Mesenchymal stem cell (in vitro differentiated cells and primary cell): Measurements from ENCODE around the gene RERE.

Experiments used
- DNase-seq: peaks from one replicate; pipeline ENCODE4 v3.0.0-alpha.2; 2013
- H2AFZ ChIP-seq: one replicate; pipeline ENCODE4 v1.6.1; 2013; ENCODE audit warnings: low read depth, mild to moderate bottlenecking, control low read depth, inconsistent platforms, low read length, moderate library complexity
- H2AK5ac ChIP-seq: 2 replicates; pipeline ENCODE4 v1.6.1; 2013; ENCODE audit warnings: low read length, moderate library complexity, mild to moderate bottlenecking, inconsistent platforms; ENCODE audit not compliant: severe bottlenecking
- H2BK120ac ChIP-seq: one replicate; pipeline ENCODE4 v1.6.1; 2013; ENCODE audit warnings: low read depth, mild to moderate bottlenecking, inconsistent platforms, low read length, moderate library complexity
- H2BK12ac ChIP-seq, 2 experiments: one replicate each; pipeline ENCODE4 v1.6.1; 2013; ENCODE audit warnings: inconsistent platforms in 2 of 2, low read length in 2 of 2, mild to moderate bottlenecking in 2 of 2, moderate library complexity in 2 of 2, control low read depth in 1 of 2
- H2BK15ac ChIP-seq: one replicate; pipeline ENCODE4 v1.6.1; 2013; ENCODE audit warnings: mild to moderate bottlenecking, low read depth, inconsistent platforms; ENCODE audit not compliant: poor library complexity, severe bottlenecking
- H2BK5ac ChIP-seq: 2 replicates; pipeline ENCODE4 v1.6.1; 2013; ENCODE audit warnings: low read depth, mild to moderate bottlenecking, low read length, control low read depth, inconsistent platforms; ENCODE audit not compliant: poor library complexity, severe bottlenecking
- H3K14ac ChIP-seq, 2 experiments: one replicate each; pipeline ENCODE4 v1.6.1; 2013; ENCODE audit warnings: inconsistent platforms in 2 of 2, low read length in 2 of 2, control low read depth in 1 of 2, mild to moderate bottlenecking in 1 of 2, moderate library complexity in 1 of 2
- H3K18ac ChIP-seq, 2 experiments: one replicate each; pipeline ENCODE4 v1.6.1; 2013; ENCODE audit warnings: inconsistent platforms in 2 of 2, low read length in 2 of 2, control low read depth in 1 of 2, low read depth in 1 of 2, mild to moderate bottlenecking in 1 of 2
- H3K23ac ChIP-seq, 2 experiments: one replicate each; pipeline ENCODE4 v1.6.1; 2013; ENCODE audit warnings: inconsistent platforms in 2 of 2, low read length in 2 of 2, mild to moderate bottlenecking in 2 of 2, moderate library complexity in 2 of 2, control low read depth in 1 of 2
- H3K27ac ChIP-seq: 2 replicates; pipeline ENCODE4 v1.5.1; 2013; ENCODE audit warnings: mild to moderate bottlenecking, moderate library complexity, low read length, control low read depth, inconsistent platforms; ENCODE audit not compliant: poor library complexity, severe bottlenecking
- H3K27me3 ChIP-seq, 2 experiments: 2 replicates each; pipeline versions ENCODE4 v1.6.1 to v1.7.0; 2013; ENCODE audit warnings: low read length in 2 of 2, mild to moderate bottlenecking in 2 of 2, moderate library complexity in 2 of 2, control low read depth in 1 of 2, inconsistent platforms in 1 of 2; ENCODE audit not compliant: control insufficient read depth in 1 of 2, insufficient read depth in 1 of 2
- H3K36me3 ChIP-seq, 2 experiments: 2 replicates each; pipeline versions ENCODE4 v1.6.1 to v1.7.0; 2013; ENCODE audit warnings: low read length in 2 of 2, control low read depth in 1 of 2, inconsistent platforms in 1 of 2, low read depth in 1 of 2, mild to moderate bottlenecking in 1 of 2; ENCODE audit not compliant: insufficient read depth in 2 of 2, control insufficient read depth in 1 of 2
- H3K4ac ChIP-seq, 2 experiments: one replicate each; pipeline ENCODE4 v1.6.1; 2013; ENCODE audit warnings: inconsistent platforms in 2 of 2, low read length in 2 of 2, mild to moderate bottlenecking in 2 of 2, moderate library complexity in 2 of 2, control low read depth in 1 of 2, low read depth in 1 of 2
- H3K4me1 ChIP-seq: 2 replicates; pipeline ENCODE4 v1.6.1; 2013; ENCODE audit warnings: low read depth, low read length, control low read depth; ENCODE audit not compliant: control insufficient read depth, insufficient read depth
- H3K4me2 ChIP-seq: 2 replicates; pipeline ENCODE4 v1.6.1; 2013; ENCODE audit warnings: low read length, mild to moderate bottlenecking, inconsistent platforms; ENCODE audit not compliant: poor library complexity, severe bottlenecking
- H3K4me3 ChIP-seq, 2 experiments: 2 replicates each; pipeline versions ENCODE4 v1.5.1 to v1.7.0; 2013; ENCODE audit warnings: low read length in 2 of 2, mild to moderate bottlenecking in 2 of 2, control low read depth in 1 of 2, low read depth in 1 of 2; ENCODE audit not compliant: insufficient read depth in 1 of 2
- H3K79me1 ChIP-seq: replicated peaks from 2 replicates; pipeline ENCODE4 v1.6.1; 2013; ENCODE audit warnings: mild to moderate bottlenecking, control low read depth, low read length, inconsistent platforms; ENCODE audit not compliant: poor library complexity, severe bottlenecking
- H3K9ac ChIP-seq: 2 replicates; pipeline ENCODE4 v1.7.0; 2013; ENCODE audit warnings: mild to moderate bottlenecking, low read length, moderate library complexity
- H3K9me3 ChIP-seq: 2 replicates; pipeline ENCODE4 v1.7.0; 2013; ENCODE audit warnings: mild to moderate bottlenecking, low read length; ENCODE audit not compliant: control insufficient read depth
- H4K8ac ChIP-seq: one replicate; pipeline ENCODE4 v1.6.1; 2013; ENCODE audit warnings: inconsistent platforms, mild to moderate bottlenecking, low read length, moderate library complexity
- H4K91ac ChIP-seq: one replicate; pipeline ENCODE4 v1.6.1; 2013; ENCODE audit warnings: mild to moderate bottlenecking, low read length, inconsistent platforms
- WGBS: methylation state at CpG from one replicate; pipeline ENCODE4 v1.1.7; 2013; ENCODE audit warnings: mixed read lengths; 5-methylcytosine and 5-hydroxymethylcytosine counted together

The RERE gene

GRCh38 chr1:8690253-8690525 is 127.3 kb downstream of the RERE start:
- peaks cover 7% of the 10 kb centered on the region for H3K79me1 ChIP-seq
- no peak overlapping the region for H4K8ac ChIP-seq
- H3K4me2 ChIP-seq, result no peak overlapping the region
- H3K27ac ChIP-seq, result no peak overlapping the region
- no peak overlapping the region for H3K9ac ChIP-seq
- DNase-seq, result no peak
- H3K23ac ChIP-seq, result no peak overlapping the region
- H2AK5ac ChIP-seq, result no peak overlapping the region
- no peak overlapping the region for H3K4ac ChIP-seq
- WGBS, result 99% methylated on average over 4 of the region's 4 CpGs
- H3K14ac ChIP-seq, result no peak overlapping the region
- no peaks in the 10 kb centered on the region for H3K36me3 ChIP-seq
- no peak overlapping the region for H2BK5ac ChIP-seq
- H3K9me3 ChIP-seq, result no peaks in the 10 kb centered on the region
- no peak overlapping the region for H3K4me3 ChIP-seq
- no peaks in the 10 kb centered on the region for H3K27me3 ChIP-seq
- H2BK15ac ChIP-seq, result no peak overlapping the region
- no peak overlapping the region for H2AFZ ChIP-seq
- H2BK12ac ChIP-seq, result no peak overlapping the region
- no peak overlapping the region for H4K91ac ChIP-seq
- no peak overlapping the region for H2BK120ac ChIP-seq
- H3K18ac ChIP-seq, result no peak overlapping the region
- peaks cover 2% of the 10 kb centered on the region for H3K4me1 ChIP-seq

GRCh38 chr1:8689431-8690252 is 127.8 kb downstream of the RERE start:
- over 99% methylated on average over 5 of the region's 6 CpGs for WGBS
- no peak overlapping the region for H3K9ac ChIP-seq
- no peak for DNase-seq
- no peak overlapping the region for H4K91ac ChIP-seq
- H2BK120ac ChIP-seq, result no peak overlapping the region
- no peak overlapping the region for H2AFZ ChIP-seq
- no peaks in the 10 kb centered on the region for H3K36me3 ChIP-seq
- H2BK5ac ChIP-seq, result no peak overlapping the region
- H3K27me3 ChIP-seq, result no peaks in the 10 kb centered on the region
- peaks cover 10% of the 10 kb centered on the region for H3K79me1 ChIP-seq
- H2AK5ac ChIP-seq, result no peak overlapping the region
- no peak overlapping the region for H3K4me2 ChIP-seq
- H3K23ac ChIP-seq, result no peak overlapping the region
- no peak overlapping the region for H3K18ac ChIP-seq
- H3K14ac ChIP-seq, result no peak overlapping the region
- H3K4ac ChIP-seq, result no peak overlapping the region
- H3K9me3 ChIP-seq, result no peaks in the 10 kb centered on the region
- no peak overlapping the region for H3K4me3 ChIP-seq
- no peak overlapping the region for H2BK12ac ChIP-seq
- H3K27ac ChIP-seq, result no peak overlapping the region
- H4K8ac ChIP-seq, result no peak overlapping the region
- H2BK15ac ChIP-seq, result no peak overlapping the region
- H3K4me1 ChIP-seq, result peaks cover 2% of the 10 kb centered on the region

DNA sequence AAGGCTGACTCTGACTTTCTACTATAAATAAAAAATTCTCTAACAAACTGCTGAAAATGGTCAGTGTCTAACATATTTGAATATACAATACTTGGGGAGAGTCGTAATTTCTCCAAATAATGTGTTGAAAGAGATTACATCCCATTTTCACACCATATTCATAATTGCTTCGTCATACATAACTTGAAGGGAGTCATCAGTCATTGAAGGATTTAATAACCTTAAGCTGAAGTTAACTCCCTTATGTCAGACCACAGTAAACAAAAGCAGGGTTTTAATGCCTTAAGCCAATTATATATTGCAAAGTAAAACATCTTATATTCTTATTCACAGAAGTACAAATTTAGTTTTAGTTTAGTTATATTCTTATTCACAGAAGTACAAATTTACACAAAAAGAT is 129.9 kb downstream of the RERE start:
- no peaks in the 10 kb centered on the region for H3K36me3 ChIP-seq
- no peak overlapping the region for H2BK120ac ChIP-seq
- no peak for DNase-seq
- no peak overlapping the region for H2BK12ac ChIP-seq
- no peak overlapping the region for H3K4me2 ChIP-seq
- H3K4me3 ChIP-seq, result no peak overlapping the region
- H3K9ac ChIP-seq, result peak overlapping the region; percentile 21
- no peak overlapping the region for H4K8ac ChIP-seq
- peaks cover 13% of the 10 kb centered on the region for H3K79me1 ChIP-seq
- H3K4ac ChIP-seq, result no peak overlapping the region
- H3K4me1 ChIP-seq, result peaks cover 2% of the 10 kb centered on the region
- no peak overlapping the region for H4K91ac ChIP-seq
- H3K18ac ChIP-seq, result no peak overlapping the region
- H2BK15ac ChIP-seq, result no peak overlapping the region
- H2BK5ac ChIP-seq, result no peak overlapping the region
- H3K9me3 ChIP-seq, result no peaks in the 10 kb centered on the region
- H2AFZ ChIP-seq, result no peak overlapping the region
- no peak overlapping the region for H3K23ac ChIP-seq
- 100% methylated on average over 1 of the region's 2 CpGs for WGBS
- H3K14ac ChIP-seq, result no peak overlapping the region
- no peaks in the 10 kb centered on the region for H3K27me3 ChIP-seq
- no peak overlapping the region for H3K27ac ChIP-seq
- H2AK5ac ChIP-seq, result no peak overlapping the region

DNA sequence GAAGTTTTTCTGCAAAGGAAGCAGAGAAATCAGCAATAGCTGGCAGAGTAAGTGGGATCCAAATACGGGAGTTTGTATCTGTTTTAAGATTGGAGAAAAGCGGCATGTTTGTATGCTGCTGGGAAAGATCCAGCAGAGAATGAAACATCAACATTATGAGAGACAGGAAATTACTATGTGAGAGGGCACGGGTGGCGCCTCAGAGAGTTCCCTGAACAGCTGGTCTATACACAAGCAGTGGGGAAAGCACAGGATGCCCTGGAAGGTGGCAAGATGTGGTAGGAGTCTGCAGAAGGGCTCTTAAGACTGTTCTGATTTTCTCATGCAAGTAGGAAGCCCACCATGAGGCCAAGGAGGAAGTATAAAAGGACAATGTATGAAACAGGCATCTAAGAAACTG is 130.4 kb downstream of the RERE start:
- Histone ChIP-seq H3K9ac (peak overlapping the region; percentile 21), H3K27me3 (no peaks in the 10 kb centered on the region), H3K36me3 (no peaks in the 10 kb centered on the region), H2BK15ac (no peak overlapping the region), H3K9me3 (no peaks in the 10 kb centered on the region), H2BK12ac (no peak overlapping the region), H3K4me1 (peaks cover 2% of the 10 kb centered on the region), H4K8ac (no peak overlapping the region), H3K4me3 (no peak overlapping the region), H3K18ac (peak overlapping the region in 1 of 2 experiments; percentile 60), H4K91ac (no peak overlapping the region), H2AK5ac (no peak overlapping the region), H3K14ac (no peak overlapping the region), H3K4ac (peak overlapping the region in 1 of 2 experiments; percentile 64), H3K23ac (no peak overlapping the region), H2BK5ac (no peak overlapping the region), H2AFZ (no peak overlapping the region), H3K27ac (peak overlapping the region; percentile 18), H3K4me2 (peak overlapping the region; percentile 54), H3K79me1 (peaks cover 13% of the 10 kb centered on the region), H2BK120ac (no peak overlapping the region)
- WGBS, result 3% methylated on average over 4 of the region's 4 CpGs
- DNase-seq, result peak; percentile 74
